Measurements from ENCODE around the gene PPFIBP1. TPM values are rescaled to one million over a fixed set of nuclear protein-coding genes. Genes with fewer than 3 reads are reported as not detected.

PPFIBP1 gene
- total RNA-seq, 1 donor from 2014 or later = 117 TPM

- Histone ChIP-seq H3K27ac (no peak overlapping the region), H3K36me3 (peaks cover 79% of the 10 kb centered on the region), H3K27me3 (ENCODE audit: low read depth) (no peaks in the 10 kb centered on the region), H3K4me1 (no peaks in the 10 kb centered on the region), H3K9me3 (no peaks in the 10 kb centered on the region), H3K4me3 (no peak overlapping the region)
- ATAC-seq (no peak), DNase-seq (no peak)
- intact Hi-C loops (cut with DNase I) = no loop called here
- no peak for TF ChIP-seq CTCF (IDR thresholded peaks at IDR 0.05)
Measured at GRCh38 chr12:27667540-27667939, 143.5 kb downstream of the PPFIBP1 start.

GRCh38 chr12:27672051-27672450, 148.0 kb downstream of the PPFIBP1 start:
- DNase-seq (no peak), ATAC-seq (no peak)
- H3K27ac ChIP-seq = no peak overlapping the region
- H3K4me1 ChIP-seq = no peaks in the 10 kb centered on the region
- H3K9me3 ChIP-seq = no peaks in the 10 kb centered on the region
- intact Hi-C loops (cut with DNase I) = no loop called here
- H3K36me3 ChIP-seq = peaks cover 79% of the 10 kb centered on the region
- H3K4me3 ChIP-seq = no peak overlapping the region
- no peak for TF ChIP-seq CTCF (IDR thresholded peaks at IDR 0.05)
- H3K27me3 ChIP-seq (ENCODE audit: low read depth) = no peaks in the 10 kb centered on the region

GRCh38 chr12:27672643-27673042, 148.6 kb downstream of the PPFIBP1 start:
- no peaks in the 10 kb centered on the region for H3K4me1 ChIP-seq
- ATAC-seq (no peak), DNase-seq (no peak)
- no peaks in the 10 kb centered on the region for H3K27me3 ChIP-seq (ENCODE audit: low read depth)
- TF ChIP-seq CTCF (IDR thresholded peaks at IDR 0.05) = no peak
- H3K9me3 ChIP-seq = no peaks in the 10 kb centered on the region
- H3K4me3 ChIP-seq = no peak overlapping the region
- H3K27ac ChIP-seq = no peak overlapping the region
- H3K36me3 ChIP-seq = peaks cover 79% of the 10 kb centered on the region
- intact Hi-C loops (cut with DNase I) = no loop called here

GRCh38 chr12:27673101-27673718, 149.2 kb downstream of the PPFIBP1 start:
- H3K36me3 ChIP-seq = peaks cover 79% of the 10 kb centered on the region
- intact Hi-C loops (cut with DNase I) = no loop called here
- H3K4me3 ChIP-seq = no peak overlapping the region

GRCh38 chr12:27674989-27675388, 151.0 kb downstream of the PPFIBP1 start:
- TF ChIP-seq CTCF (IDR thresholded peaks at IDR 0.05) = no peak
- H3K27ac ChIP-seq = no peak overlapping the region
- no peak for DNase-seq

More at GRCh38 chr12:27673101-27673718, 149.2 kb downstream of the PPFIBP1 start:
- TF ChIP-seq CTCF (IDR thresholded peaks at IDR 0.05) = no peak
- H3K4me1 ChIP-seq = no peaks in the 10 kb centered on the region
- H3K9me3 ChIP-seq = no peaks in the 10 kb centered on the region
- DNase-seq (no peak), ATAC-seq (no peak)
- no peak overlapping the region for H3K27ac ChIP-seq
- H3K27me3 ChIP-seq (ENCODE audit: low read depth) = no peaks in the 10 kb centered on the region

More at GRCh38 chr12:27674989-27675388, 151.0 kb downstream of the PPFIBP1 start:
- H3K9me3 ChIP-seq = no peaks in the 10 kb centered on the region
- no peaks in the 10 kb centered on the region for H3K27me3 ChIP-seq (ENCODE audit: low read depth)
- peaks cover 76% of the 10 kb centered on the region for H3K36me3 ChIP-seq
- ATAC-seq = no peak
- no peak overlapping the region for H3K4me3 ChIP-seq
- no peaks in the 10 kb centered on the region for H3K4me1 ChIP-seq
- intact Hi-C loops (cut with DNase I) = no loop called here

All from lower lobe of right lung (tissue), 2 donors.